HEK293 (cell line): ENCODE measurements around the gene ARMC3.

Experiments
- ELK4 ChIP-seq: IDR thresholded peaks from 2 replicates; pipeline ENCODE4 v1.6.1; 2011; ENCODE audit warnings: mild to moderate bottlenecking, low read depth, low read length, borderline replicate concordance
- GLIS1 ChIP-seq: fragments of 450-650 bp; formaldehyde crosslinking; IDR thresholded peaks from 2 replicates; pipeline ENCODE4 v1.5.1; 2016; ENCODE audit warnings: missing biosample characterization, missing genetic modification characterization
- HIC1 ChIP-seq: fragments of 450-650 bp; formaldehyde crosslinking; IDR thresholded peaks from 2 replicates; pipeline ENCODE4 v1.5.1; 2016; ENCODE audit warnings: missing biosample characterization, missing genetic modification characterization
- INSM2 ChIP-seq: fragments of 450-650 bp; formaldehyde crosslinking; IDR thresholded peaks from 2 replicates; pipeline ENCODE4 v1.5.1; 2016; ENCODE audit warnings: missing biosample characterization, missing genetic modification characterization
- PRDM10 ChIP-seq: fragments of 450-650 bp; formaldehyde crosslinking; IDR thresholded peaks from 2 replicates; pipeline ENCODE4 v1.5.1; 2016; ENCODE audit warnings: missing biosample characterization, missing genetic modification characterization
- SP2 ChIP-seq: fragments of 450-650 bp; formaldehyde crosslinking; IDR thresholded peaks from 2 replicates; pipeline ENCODE4 v1.5.1; 2016; ENCODE audit warnings: missing biosample characterization, missing genetic modification characterization
- TRIM28 ChIP-seq: IDR thresholded peaks from 2 replicates; pipeline ENCODE4 v1.6.1; 2011; ENCODE audit warnings: low read length, control low read depth, borderline replicate concordance
- YY2 ChIP-seq: fragments of 450-650 bp; formaldehyde crosslinking; IDR thresholded peaks from 2 replicates; pipeline ENCODE4 v1.5.1; 2016; ENCODE audit warnings: missing biosample characterization, missing genetic modification characterization
- ZBTB10 ChIP-seq: fragments of 450-650 bp; formaldehyde crosslinking; IDR thresholded peaks from 2 replicates; pipeline ENCODE4 v1.5.1; 2016; ENCODE audit warnings: missing biosample characterization, missing genetic modification characterization
- ZBTB17 ChIP-seq: fragments of 450-650 bp; formaldehyde crosslinking; IDR thresholded peaks from 2 replicates; pipeline ENCODE4 v1.5.1; 2016; ENCODE audit warnings: missing biosample characterization, missing genetic modification characterization
- ZBTB44 ChIP-seq: fragments of 450-650 bp; IDR thresholded peaks from 2 replicates; pipeline ENCODE4 v1.5.1; 2018; ENCODE audit warnings: missing biosample characterization, mild to moderate bottlenecking, missing genetic modification characterization
- ZEB2 ChIP-seq: fragments of 450-650 bp; formaldehyde crosslinking; IDR thresholded peaks from 2 replicates; pipeline ENCODE4 v1.5.1; 2016; ENCODE audit warnings: missing biosample characterization, missing genetic modification characterization
- ZNF114 ChIP-seq: fragments of 450-650 bp; formaldehyde crosslinking; IDR thresholded peaks from 2 replicates; pipeline ENCODE4 v1.5.0; 2017; ENCODE audit warnings: missing biosample characterization, missing genetic modification characterization
- ZNF140 ChIP-seq: fragments of 450-650 bp; formaldehyde crosslinking; IDR thresholded peaks from 2 replicates; pipeline ENCODE4 v1.5.1; 2016; ENCODE audit warnings: missing biosample characterization, missing genetic modification characterization
- ZNF211 ChIP-seq: fragments of 450-650 bp; formaldehyde crosslinking; IDR thresholded peaks from 2 replicates; pipeline ENCODE4 v1.5.1; 2016; ENCODE audit warnings: low read depth, missing biosample characterization, missing genetic modification characterization
- ZNF214 ChIP-seq: fragments of 450-650 bp; formaldehyde crosslinking; IDR thresholded peaks from 2 replicates; pipeline ENCODE4 v1.5.1; 2017; ENCODE audit warnings: missing biosample characterization, mild to moderate bottlenecking, missing genetic modification characterization, borderline replicate concordance
- ZNF266 ChIP-seq: fragments of 450-650 bp; formaldehyde crosslinking; IDR thresholded peaks from 2 replicates; pipeline ENCODE4 v1.5.1; 2016; ENCODE audit warnings: missing biosample characterization, missing genetic modification characterization, low read depth
- ZNF335 ChIP-seq: fragments of 450-650 bp; formaldehyde crosslinking; conservative IDR thresholded peaks from 2 replicates; pipeline ENCODE4 v1.5.1; 2016; ENCODE audit warnings: missing biosample characterization, missing genetic modification characterization
- ZNF37A ChIP-seq: fragments of 450-650 bp; IDR thresholded peaks from 2 replicates; pipeline ENCODE4 v1.5.1; 2018; ENCODE audit warnings: missing biosample characterization, missing genetic modification characterization
- ZNF510 ChIP-seq: fragments of 450-650 bp; formaldehyde crosslinking; IDR thresholded peaks from 2 replicates; pipeline ENCODE4 v1.5.1; 2018; ENCODE audit warnings: mild to moderate bottlenecking, missing genetic modification characterization, missing biosample characterization; ENCODE audit not compliant: insufficient replicate concordance
- ZNF549 ChIP-seq: fragments of 450-650 bp; IDR thresholded peaks from 2 replicates; pipeline ENCODE4 v1.5.1; 2018; ENCODE audit warnings: missing biosample characterization, missing genetic modification characterization, mild to moderate bottlenecking, inconsistent platforms, moderate library complexity
- ZNF558 ChIP-seq: fragments of 450-650 bp; formaldehyde crosslinking; IDR thresholded peaks from 2 replicates; pipeline ENCODE4 v1.5.1; 2016; ENCODE audit warnings: missing biosample characterization, missing genetic modification characterization
- ZNF560 ChIP-seq: fragments of 450-650 bp; formaldehyde crosslinking; IDR thresholded peaks from 2 replicates; pipeline ENCODE4 v1.5.1; 2017; ENCODE audit warnings: missing biosample characterization, missing genetic modification characterization, borderline replicate concordance
- ZNF624 ChIP-seq: fragments of 450-650 bp; formaldehyde crosslinking; IDR thresholded peaks from 2 replicates; pipeline ENCODE4 v1.5.1; 2017; ENCODE audit warnings: missing biosample characterization, missing genetic modification characterization
- ZNF626 ChIP-seq: fragments of 450-650 bp; sonication (Bioruptor Pico); formaldehyde crosslinking; IDR thresholded peaks from 2 replicates; pipeline ENCODE4 v1.5.1; 2018; ENCODE audit warnings: missing biosample characterization, missing genetic modification characterization, inconsistent platforms
- ZNF776 ChIP-seq: fragments of 450-650 bp; formaldehyde crosslinking; IDR thresholded peaks from 2 replicates; pipeline ENCODE4 v1.5.0; 2017; ENCODE audit warnings: missing biosample characterization, missing genetic modification characterization, borderline replicate concordance

The ARMC3 gene

GRCh38 chr10:22911889-22912762, 15.7 kb upstream of the ARMC3 start (continued):
- peak; percentile 93 for TF ChIP-seq INSM2 (tag by site-specific recombination)
- peak; percentile 80 for TF ChIP-seq ZBTB17 (tag by site-specific recombination)
- no peak for TF ChIP-seq ZNF214 (tag by site-specific recombination)
- peak; percentile 57 for TF ChIP-seq ZNF335 (tag by site-specific recombination)
- no peak for TF ChIP-seq SP2 (tag by site-specific recombination)
- peak; percentile 79 for TF ChIP-seq ZBTB44
- no peak for TF ChIP-seq ZNF211 (tag by site-specific recombination)
- TF ChIP-seq ZNF140 (tag by site-specific recombination) = no peak
- TF ChIP-seq ZNF560 (tag by site-specific recombination) = no peak
- TF ChIP-seq YY2 (tag by site-specific recombination) = no peak
- peak; percentile 96 for TF ChIP-seq ZNF510 (tag by site-specific recombination)
- TF ChIP-seq ZNF266 (tag by site-specific recombination) = no peak
- TF ChIP-seq ZNF558 = peak; percentile 79
- TF ChIP-seq GLIS1 (tag by site-specific recombination) = peak; percentile 84
- TF ChIP-seq ZNF549 = no peak
- peak; percentile 67 for TF ChIP-seq PRDM10
- no peak for TF ChIP-seq ZNF624 (tag by site-specific recombination)
- TF ChIP-seq ELK4 = no peak
- no peak for TF ChIP-seq ZNF114 (tag by site-specific recombination)
- peak; percentile 97 for TF ChIP-seq ZEB2 (tag by site-specific recombination)
- TF ChIP-seq ZBTB10 (tag by site-specific recombination) = no peak
- TF ChIP-seq HIC1 (tag by site-specific recombination) = peak; percentile 84
- TF ChIP-seq TRIM28 = peak; percentile 88
- TF ChIP-seq ZNF626 (tag by site-specific recombination) = no peak
- TF ChIP-seq ZNF37A (tag by site-specific recombination) = no peak
- TF ChIP-seq ZNF776 (tag by site-specific recombination) = no peak
